ENCODE data around the gene TSPO2. TPM values are rescaled to one million over a fixed set of nuclear protein-coding genes. Genes with fewer than 3 reads are reported as not detected.

The TSPO2 gene
- total RNA-seq, 2 donors from 2014 or later, result not detected

- Histone ChIP-seq H3K4me3 (peak overlapping the region; percentile 89), H3K9ac (ENCODE audit: low read depth in 2 of 2, low read length in 2 of 2) (peak overlapping the region; percentile 95 to 100), H3K4me1 (no peaks in the 10 kb centered on the region), H3K36me3 (no peaks in the 10 kb centered on the region), H3K27me3 (no peaks in the 10 kb centered on the region), H3K27ac (peak overlapping the region; percentile 100), H3K9me3 (no peaks in the 10 kb centered on the region)
- intact Hi-C loops (cut with DNase I), result no loop called here
- TF ChIP-seq CTCF (IDR thresholded peaks at IDR 0.05), result peak; percentile 17
- peak; percentile 91 for DNase-seq
Observed at GRCh38 chr6:41073203-41073967, 31.1 kb downstream of the TSPO2 start.

GRCh38 chr6:41073968-41074691, 31.9 kb downstream of the TSPO2 start:
- intact Hi-C loops (cut with DNase I), result no loop called here
- no peak for TF ChIP-seq CTCF (IDR thresholded peaks at IDR 0.05)
- Histone ChIP-seq H3K9me3 (no peaks in the 10 kb centered on the region), H3K27ac (peak overlapping the region; percentile 100), H3K4me1 (no peaks in the 10 kb centered on the region), H3K27me3 (no peaks in the 10 kb centered on the region), H3K4me3 (peak overlapping the region; percentile 89), H3K36me3 (no peaks in the 10 kb centered on the region), H3K9ac (ENCODE audit: low read depth in 2 of 2, low read length in 2 of 2) (peak overlapping the region; percentile 95 to 100)
- DNase-seq, result no peak

GRCh38 chr6:41074692-41075436, 32.6 kb downstream of the TSPO2 start:
- Histone ChIP-seq H3K4me1 (no peaks in the 10 kb centered on the region), H3K27me3 (no peaks in the 10 kb centered on the region), H3K4me3 (peak overlapping the region; percentile 89), H3K36me3 (no peaks in the 10 kb centered on the region), H3K27ac (peak overlapping the region; percentile 100), H3K9me3 (no peaks in the 10 kb centered on the region), H3K9ac (ENCODE audit: low read depth in 2 of 2, low read length in 2 of 2) (peak overlapping the region in 1 of 2 donors; percentile 95)
- no peak for TF ChIP-seq CTCF (IDR thresholded peaks at IDR 0.05)
- DNase-seq, result no peak
- intact Hi-C loops (cut with DNase I), result no loop called here

GRCh38 chr6:41075651-41076626, 33.7 kb downstream of the TSPO2 start:
- no peaks in the 10 kb centered on the region for H3K9me3 ChIP-seq
- DNase-seq, result no peak
- H3K9ac ChIP-seq (ENCODE audit: low read depth in 2 of 2, low read length in 2 of 2), result no peak overlapping the region
- intact Hi-C loops (cut with DNase I), result no loop called here
- no peak for TF ChIP-seq CTCF (IDR thresholded peaks at IDR 0.05)
- peaks cover 3% of the 10 kb centered on the region for H3K36me3 ChIP-seq
- H3K27me3 ChIP-seq, result no peaks in the 10 kb centered on the region
- H3K4me3 ChIP-seq, result no peak overlapping the region
- H3K27ac ChIP-seq, result no peak overlapping the region
- no peaks in the 10 kb centered on the region for H3K4me1 ChIP-seq

Data from colonic mucosa (tissue), 4 donors.